HG02970 (cell line): Measurements from ENCODE around the gene CPXCR1.
"Not testable (repeated sequence)": the region's sequence is repeated elsewhere in the genome, so short reads cannot be mapped to it uniquely, and the experiment has no call there.

ENCODE experiments used
- ATAC-seq: cut with Tn5 transposase; IDR thresholded peaks from one replicate; pipeline ENCODE4 v1.9.1; 2021; ENCODE audit warnings: mild to moderate bottlenecking, moderate library complexity, moderate number of reproducible peaks; ENCODE audit not compliant: unreplicated experiment, low FRiP score

CPXCR1 gene

DNA sequence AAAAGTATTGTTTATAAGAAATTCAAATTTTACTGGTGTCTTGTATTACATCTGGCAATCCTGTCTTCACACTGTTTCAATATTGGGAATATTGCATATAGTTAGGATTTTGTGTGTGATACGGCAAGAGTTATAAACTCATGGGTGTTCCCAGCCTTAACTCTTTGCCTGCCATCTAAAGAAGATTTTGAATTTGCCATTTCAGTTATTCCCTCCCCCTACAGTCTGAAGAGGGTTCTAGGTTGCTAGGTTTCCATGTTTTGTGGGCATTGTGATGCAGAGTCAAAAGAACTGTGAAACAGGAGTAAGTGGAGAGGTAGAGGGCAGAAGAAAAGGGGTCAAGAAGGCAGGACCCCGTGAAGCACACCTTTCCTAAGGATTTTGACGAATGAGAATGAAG is at the start of gene CPXCR1:
Gene CPXCR1 (plus strand): TSS at position 301 of the 400 bp plus-strand sequence. CDS start 6,190 bp downstream, outside the sequence.
- no peak for ATAC-seq

DNA sequence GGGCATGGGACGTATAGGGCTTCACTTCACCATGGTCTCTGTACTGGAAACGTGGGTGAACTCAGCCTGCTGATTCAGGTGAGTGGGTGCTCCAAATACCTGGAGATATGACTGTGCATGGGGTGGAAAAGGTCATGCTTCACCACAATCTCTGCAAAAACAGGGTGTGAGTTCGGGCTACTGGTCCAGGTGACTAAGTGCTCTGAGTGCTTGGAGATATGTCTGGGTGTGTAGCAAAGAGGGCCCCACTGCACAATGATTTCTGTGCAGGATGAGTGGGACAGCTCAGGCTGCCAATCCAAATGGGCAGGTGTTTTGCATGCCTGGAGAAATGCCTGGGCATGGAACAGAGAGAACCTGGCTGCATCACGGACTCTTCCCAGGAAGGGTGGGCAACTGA is 11.2 kb upstream of the CPXCR1 start:
- no peak for ATAC-seq

DNA sequence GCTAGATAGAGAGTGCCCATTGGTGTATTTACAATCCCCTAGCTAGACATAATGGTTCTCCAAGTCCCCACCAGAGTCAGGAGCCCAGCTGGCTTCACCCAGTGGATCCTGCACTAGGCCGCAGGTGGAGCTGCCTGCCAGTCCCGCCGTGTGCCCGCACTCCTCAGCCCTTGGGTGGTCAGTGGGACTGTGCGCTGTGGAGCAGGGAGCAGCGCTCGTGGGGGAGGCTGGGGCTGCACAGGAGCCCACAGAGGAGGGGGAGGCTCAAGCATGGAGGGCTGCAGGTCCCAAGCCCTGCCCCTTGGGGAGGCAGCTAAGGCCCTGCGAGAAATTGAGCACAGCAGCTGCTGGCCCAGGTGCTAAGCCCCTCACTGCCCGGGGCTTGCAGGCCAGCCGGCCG is 810 bp upstream of the CPXCR1 start:
- ATAC-seq: not testable (repeated sequence)

DNA sequence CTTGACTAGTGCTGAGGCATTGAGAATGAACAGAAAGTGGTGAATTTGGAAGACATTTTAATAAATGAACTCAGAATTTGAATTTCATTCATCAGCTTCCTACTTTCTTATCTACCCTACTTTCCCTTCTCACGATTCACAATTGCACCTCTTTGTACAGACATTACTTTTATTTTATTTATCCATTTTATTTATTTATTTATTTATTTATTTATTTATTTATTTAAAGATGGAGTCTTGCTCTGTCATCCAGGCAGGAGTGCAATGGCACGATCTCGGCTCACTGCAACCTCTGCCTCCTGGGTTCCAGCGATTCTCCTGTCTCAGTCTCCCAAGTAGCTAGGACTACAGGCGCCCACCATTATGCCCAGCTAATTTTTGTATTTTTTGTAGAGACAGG is 5.3 kb downstream of the CPXCR1 start:
- not testable (repeated sequence) for ATAC-seq

DNA sequence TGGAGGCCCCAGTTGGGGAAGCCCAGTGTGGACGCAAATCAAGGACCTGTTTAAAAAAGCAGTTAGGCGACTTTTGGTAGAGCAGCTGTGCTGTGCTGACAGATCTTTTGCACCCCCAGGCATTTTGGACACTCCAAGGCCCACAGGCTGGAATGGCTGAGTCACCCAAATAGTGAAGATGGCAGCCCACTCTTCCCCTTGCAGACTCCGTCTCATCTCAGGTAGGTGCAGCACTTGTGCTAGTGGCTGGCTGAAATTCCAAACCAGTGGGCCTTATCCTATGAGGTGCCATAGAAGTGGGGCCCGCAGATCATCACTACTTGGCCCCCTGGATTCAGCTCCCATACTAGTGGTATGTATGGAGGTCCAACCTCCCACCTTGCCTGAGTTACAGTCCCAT is 42.8 kb downstream of the CPXCR1 start:
- ATAC-seq: no peak
